A673 (cell line): ENCODE data around the gene MRGPRX2. TPM values are rescaled to one million over a fixed set of nuclear protein-coding genes. Genes with fewer than 3 reads are reported as not detected.

ENCODE experiments used
- Bru-seq: library from RNA; stranded (reverse); fragments of 400-500 nt; gene quantifications from one replicate; lab custom pipeline; 2021; lab: Mats Ljungman, UMichigan
- BruChase-seq, 2 experiments: library from RNA; stranded (reverse); fragments of 400-500 nt; gene quantifications; one replicate each; lab custom pipeline; 2021; lab: Mats Ljungman, UMichigan
- BruUV-seq: library from RNA; stranded (reverse); fragments of 400-500 nt; replicated peaks from 2 replicates; lab custom pipeline; 2021; lab: Mats Ljungman, UMichigan
- CTCF ChIA-PET: fragments of 300-600 bp; sonication (Branson Sonifier 250); formaldehyde crosslinking; loops from one replicate; lab custom pipeline; 2022; ENCODE audit warnings: antibody characterized with exemption; lab: Charles Lee
- POLR2A ChIA-PET: fragments of 300-600 bp; sonication (Branson Sonifier 250); formaldehyde crosslinking; loops from one replicate; lab custom pipeline; 2022; ENCODE audit warnings: antibody characterized with exemption; ENCODE audit not compliant: low non-redundant PET; lab: Charles Lee
- DNase-seq: peaks from one replicate; pipeline ENCODE4 v3.0.0-alpha.2; 2015; ENCODE audit warnings: low spot score
- H3K27ac ChIP-seq: fragments of 200-600 bp; sonication (generic); 2 replicates; pipeline ENCODE4 v1.5.1; 2016; ENCODE audit warnings: mixed run types, low read depth, mild to moderate bottlenecking, mixed read lengths, antibody characterized with exemption, low read length; ENCODE audit not compliant: poor library complexity, severe bottlenecking
- H3K27me3 ChIP-seq: fragments of 200-600 bp; sonication (generic); replicated peaks from 2 replicates; pipeline ENCODE4 v1.6.1; 2017; ENCODE audit warnings: mixed run types, low read depth, mild to moderate bottlenecking, mixed read lengths, antibody characterized with exemption, low read length; ENCODE audit not compliant: insufficient read depth, poor library complexity
- H3K36me3 ChIP-seq: fragments of 200-600 bp; sonication (generic); 2 replicates; pipeline ENCODE4 v1.6.1; 2016; ENCODE audit warnings: mixed run types, mild to moderate bottlenecking, mixed read lengths, antibody characterized with exemption, low read length; ENCODE audit not compliant: insufficient read depth, poor library complexity, severe bottlenecking
- H3K4me1 ChIP-seq: fragments of 200-600 bp; sonication (generic); 2 replicates; pipeline ENCODE4 v1.6.1; 2017; ENCODE audit warnings: mixed run types, mild to moderate bottlenecking, mixed read lengths, antibody characterized with exemption, low read length; ENCODE audit not compliant: insufficient read depth, poor library complexity, severe bottlenecking
- H3K4me3 ChIP-seq: fragments of 200-600 bp; sonication (generic); 2 replicates; pipeline ENCODE4 v1.5.1; 2016; ENCODE audit warnings: low read depth, mixed run types, mild to moderate bottlenecking, mixed read lengths, low read length; ENCODE audit not compliant: poor library complexity, severe bottlenecking
- H3K9me3 ChIP-seq: fragments of 200-600 bp; sonication (generic); 2 replicates; pipeline ENCODE4 v1.6.1; 2016; ENCODE audit warnings: mixed run types, low read depth, mild to moderate bottlenecking, mixed read lengths, antibody characterized with exemption, low read length; ENCODE audit not compliant: poor library complexity, severe bottlenecking
- CTCF ChIP-seq: fragments of 300-800, 200-600 bp; sonication (generic); conservative IDR thresholded peaks from 2 replicates; pipeline ENCODE4 v1.5.1; 2017; ENCODE audit warnings: low read depth, mild to moderate bottlenecking, antibody characterized with exemption, low read length, moderate library complexity, mixed read lengths
- EZH2 ChIP-seq: fragments of 200-600 bp; sonication (generic); IDR thresholded peaks from 2 replicates; pipeline ENCODE4 v1.6.1; 2017; ENCODE audit warnings: borderline replicate concordance, low read depth, mild to moderate bottlenecking, mixed read lengths, antibody characterized with exemption, low read length; ENCODE audit not compliant: poor library complexity, severe bottlenecking
- intact Hi-C: fragments of 100-400 bp; cut with micrococcal nuclease; formaldehyde crosslinking; loops from one replicate; pipeline ENCODE4 v1.10.0; 2022; ENCODE audit not compliant: unreplicated experiment
- long read RNA-seq: library from polyadenylated mRNA; stranded (forward); transcript quantifications from one replicate; pipeline ENCODE4 v2.0.0, GENCODE V29; 2022
- total RNA-seq: library from RNA; stranded (reverse); gene quantifications from 2 replicates; pipeline ENCODE4 v1.2.3, GENCODE V29; 2021

Gene MRGPRX2
- not detected in 2 replicates for total RNA-seq
- not detected for Bru-seq, nascent RNA
- not detected for BruChase-seq, experiment 1, labeled RNA remaining after a 2-hour chase
- BruChase-seq, experiment 2, labeled RNA remaining after a 6-hour chase, result not detected
- long read RNA-seq, result 0 reads

- ChIA-PET CTCF (no interaction called here), POLR2A (no interaction called here)
- no peaks in the 10 kb centered on the region for H3K36me3 ChIP-seq
Observed at GRCh38 chr11:19060629-19061028, at the start of gene MRGPRX2. Gene MRGPRX2, minus strand, starts transcription at chr11:19060717. Its CDS starts 4,315 bp downstream, at chr11:19056402.

GRCh38 chr11:19110295-19110694, 49.8 kb upstream of the MRGPRX2 start:
- no peak for DNase-seq
- no peak for TF ChIP-seq CTCF
- no peak for TF ChIP-seq EZH2
- Histone ChIP-seq H3K27ac (no peak overlapping the region), H3K9me3 (no peaks in the 10 kb centered on the region), H3K4me1 (no peaks in the 10 kb centered on the region), H3K27me3 (peaks cover 5% of the 10 kb centered on the region), H3K36me3 (no peaks in the 10 kb centered on the region), H3K4me3 (no peak overlapping the region)
- CTCF ChIA-PET, result no interaction called here
- intact Hi-C loops, result no loop called here
- POLR2A ChIA-PET, result no interaction called here
- no TSS peak for BruUV-seq

More at GRCh38 chr11:19060629-19061028, at the start of gene MRGPRX2:
- no peaks in the 10 kb centered on the region for H3K27me3 ChIP-seq
- no peak within 1 kb of the TSS for H3K4me3 ChIP-seq
- no peaks in the 10 kb centered on the region for H3K9me3 ChIP-seq
- no TSS peak for BruUV-seq
- no peak for DNase-seq
- intact Hi-C loops, result no loop called here
- no peak within 1 kb of the TSS for H3K27ac ChIP-seq
- H3K4me1 ChIP-seq, result no peaks in the 10 kb centered on the region
- TF ChIP-seq EZH2, result no peak
- no peak for TF ChIP-seq CTCF

GRCh38 chr11:19107125-19107524, 46.6 kb upstream of the MRGPRX2 start:
- no peak for DNase-seq
- no peak for TF ChIP-seq CTCF
- no peak for TF ChIP-seq EZH2
- intact Hi-C loops, result no loop called here
- no TSS peak for BruUV-seq
- CTCF ChIA-PET, result no interaction called here
- Histone ChIP-seq H3K27ac (no peak overlapping the region), H3K27me3 (no peaks in the 10 kb centered on the region), H3K4me3 (no peak overlapping the region), H3K4me1 (no peaks in the 10 kb centered on the region), H3K36me3 (no peaks in the 10 kb centered on the region), H3K9me3 (no peaks in the 10 kb centered on the region)
- POLR2A ChIA-PET, result no interaction called here
